ENCODE measurements around the gene ADIPOR2. TPM values are rescaled to one million over a fixed set of nuclear protein-coding genes. Genes with fewer than 3 reads are reported as not detected.

The ADIPOR2 gene
- total and polyA plus RNA-seq, 2 donors (not counting 1 experiment from before 2014, with no cell fraction given): 43.1 to 46.1 TPM

GRCh38 chr12:1741154-1741949, 50.5 kb downstream of the ADIPOR2 start:
- Histone ChIP-seq H3K4me2 (ENCODE audit: extremely low read depth, insufficient read depth, low read length) (no peak overlapping the region), H3K9ac (ENCODE audit: insufficient read depth, low read length) (no peak overlapping the region), H3K36me3 (ENCODE audit: control insufficient read depth, insufficient read depth, low read length) (no peaks in the 10 kb centered on the region), H2AFZ (ENCODE audit: low read length) (no peak overlapping the region), H3K79me2 (ENCODE audit: control insufficient read depth, insufficient read depth, low read length) (peaks cover 17% of the 10 kb centered on the region), H3K4me3 (replicated peaks in 1 of 4; ENCODE audit: control extremely low read depth in 1 of 4, insufficient read depth in 1 of 4, low read depth in 3 of 4, low read length in 4 of 4) (no peak overlapping the region), H3K27ac (ENCODE audit: insufficient read depth, low read length) (no peak overlapping the region), H3K27me3 (ENCODE audit: control insufficient read depth, insufficient read depth, low read length) (no peaks in the 10 kb centered on the region), H4K20me1 (ENCODE audit: control insufficient read depth, extremely low read depth, insufficient read depth, low read length) (no peaks in the 10 kb centered on the region), H3K4me1 (ENCODE audit: control insufficient read depth, extremely low read depth, insufficient read depth, low read length) (peaks cover 3% of the 10 kb centered on the region), H3K9me3 (ENCODE audit: control insufficient read depth, insufficient read depth, low read depth, low read length) (no peaks in the 10 kb centered on the region)
- peak in 1 of 2 donors; percentile 58 for DNase-seq (ENCODE audit: low read depth in 2 of 2)
- no peak for TF ChIP-seq EZH2 (IDR thresholded peaks at IDR 0.05; ENCODE audit: low read length, missing control alignments)
- TF ChIP-seq, protein P1, sequence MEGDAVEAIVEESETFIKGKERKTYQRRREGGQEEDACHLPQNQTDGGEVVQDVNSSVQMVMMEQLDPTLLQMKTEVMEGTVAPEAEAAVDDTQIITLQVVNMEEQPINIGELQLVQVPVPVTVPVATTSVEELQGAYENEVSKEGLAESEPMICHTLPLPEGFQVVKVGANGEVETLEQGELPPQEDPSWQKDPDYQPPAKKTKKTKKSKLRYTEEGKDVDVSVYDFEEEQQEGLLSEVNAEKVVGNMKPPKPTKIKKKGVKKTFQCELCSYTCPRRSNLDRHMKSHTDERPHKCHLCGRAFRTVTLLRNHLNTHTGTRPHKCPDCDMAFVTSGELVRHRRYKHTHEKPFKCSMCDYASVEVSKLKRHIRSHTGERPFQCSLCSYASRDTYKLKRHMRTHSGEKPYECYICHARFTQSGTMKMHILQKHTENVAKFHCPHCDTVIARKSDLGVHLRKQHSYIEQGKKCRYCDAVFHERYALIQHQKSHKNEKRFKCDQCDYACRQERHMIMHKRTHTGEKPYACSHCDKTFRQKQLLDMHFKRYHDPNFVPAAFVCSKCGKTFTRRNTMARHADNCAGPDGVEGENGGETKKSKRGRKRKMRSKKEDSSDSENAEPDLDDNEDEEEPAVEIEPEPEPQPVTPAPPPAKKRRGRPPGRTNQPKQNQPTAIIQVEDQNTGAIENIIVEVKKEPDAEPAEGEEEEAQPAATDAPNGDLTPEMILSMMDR (conservative IDR thresholded peaks at IDR 0.05 in 1 of 2, IDR thresholded peaks at IDR 0.05 in 1 of 2; ENCODE audit: low read depth in 1 of 2, low read length in 2 of 2): no peak

DNA sequence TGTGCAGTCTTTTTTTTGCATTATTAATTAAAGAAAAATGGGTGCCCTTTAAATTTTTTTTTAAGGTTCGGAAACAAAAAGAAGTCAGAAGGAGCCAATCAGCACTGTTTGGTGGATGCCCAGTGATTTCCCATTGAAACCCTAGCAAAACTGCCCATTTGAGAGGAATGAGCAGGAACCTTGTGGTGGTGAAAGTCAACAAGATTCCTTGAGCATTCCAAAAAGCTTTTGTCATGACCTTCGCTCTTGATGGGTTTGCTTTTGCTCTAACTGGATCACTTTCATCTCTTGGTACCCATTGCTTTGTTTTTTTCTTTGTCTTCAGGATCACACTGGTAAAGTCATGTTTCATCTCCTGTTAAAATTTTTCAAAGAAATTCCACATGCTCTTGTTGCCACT, 54.1 kb downstream of the ADIPOR2 start:
- no peaks in the 10 kb centered on the region for H3K9me3 ChIP-seq (ENCODE audit: control insufficient read depth, insufficient read depth, low read depth, low read length)
- peaks cover 12% of the 10 kb centered on the region for H3K79me2 ChIP-seq (ENCODE audit: control insufficient read depth, insufficient read depth, low read length)
- H3K36me3 ChIP-seq (ENCODE audit: control insufficient read depth, insufficient read depth, low read length): peaks cover 2% of the 10 kb centered on the region
- no peak overlapping the region for H3K9ac ChIP-seq (ENCODE audit: insufficient read depth, low read length)
- H3K4me1 ChIP-seq (ENCODE audit: control insufficient read depth, extremely low read depth, insufficient read depth, low read length): peaks cover 3% of the 10 kb centered on the region
- H3K27ac ChIP-seq (ENCODE audit: insufficient read depth, low read length): no peak overlapping the region
- TF ChIP-seq, protein P1 (conservative IDR thresholded peaks at IDR 0.05 in 1 of 2, IDR thresholded peaks at IDR 0.05 in 1 of 2; ENCODE audit: low read depth in 1 of 2, low read length in 2 of 2): no peak
- no peak overlapping the region for H3K4me3 ChIP-seq (replicated peaks in 1 of 4; ENCODE audit: control extremely low read depth in 1 of 4, insufficient read depth in 1 of 4, low read depth in 3 of 4, low read length in 4 of 4)
- H4K20me1 ChIP-seq (ENCODE audit: control insufficient read depth, extremely low read depth, insufficient read depth, low read length): no peaks in the 10 kb centered on the region
- H2AFZ ChIP-seq (ENCODE audit: low read length): no peak overlapping the region
- H3K27me3 ChIP-seq (ENCODE audit: control insufficient read depth, insufficient read depth, low read length): no peaks in the 10 kb centered on the region
- no peak overlapping the region for H3K4me2 ChIP-seq (ENCODE audit: extremely low read depth, insufficient read depth, low read length)
- peak in 1 of 2 donors; percentile 55 for DNase-seq (ENCODE audit: low read depth in 2 of 2)

- Histone ChIP-seq H3K27ac (ENCODE audit: insufficient read depth, low read length) (no peak overlapping the region), H3K4me3 (replicated peaks in 1 of 4; ENCODE audit: control extremely low read depth in 1 of 4, insufficient read depth in 1 of 4, low read depth in 3 of 4, low read length in 4 of 4) (no peak overlapping the region), H3K9me3 (ENCODE audit: control insufficient read depth, insufficient read depth, low read depth, low read length) (no peaks in the 10 kb centered on the region), H3K79me2 (ENCODE audit: control insufficient read depth, insufficient read depth, low read length) (peaks cover 6% of the 10 kb centered on the region), H3K4me1 (ENCODE audit: control insufficient read depth, extremely low read depth, insufficient read depth, low read length) (no peaks in the 10 kb centered on the region), H3K9ac (ENCODE audit: insufficient read depth, low read length) (no peak overlapping the region), H3K36me3 (ENCODE audit: control insufficient read depth, insufficient read depth, low read length) (peaks cover 2% of the 10 kb centered on the region), H3K27me3 (ENCODE audit: control insufficient read depth, insufficient read depth, low read length) (no peaks in the 10 kb centered on the region), H3K4me2 (ENCODE audit: extremely low read depth, insufficient read depth, low read length) (no peak overlapping the region), H4K20me1 (ENCODE audit: control insufficient read depth, extremely low read depth, insufficient read depth, low read length) (no peaks in the 10 kb centered on the region), H2AFZ (ENCODE audit: low read length) (no peak overlapping the region)
- no peak for DNase-seq (ENCODE audit: low read depth in 2 of 2)
- no peak for TF ChIP-seq EZH2 (IDR thresholded peaks at IDR 0.05; ENCODE audit: low read length, missing control alignments)
- TF ChIP-seq, protein P1 (conservative IDR thresholded peaks at IDR 0.05 in 1 of 2, IDR thresholded peaks at IDR 0.05 in 1 of 2; ENCODE audit: low read depth in 1 of 2, low read length in 2 of 2): no peak
Observed at GRCh38 chr12:1747609-1748008, 56.7 kb downstream of the ADIPOR2 start.

Data from fibroblast of lung (primary cell).